Upper lobe of right lung (tissue), 1 donor: ENCODE measurements around the gene PRKN. TPM values are rescaled to one million over a fixed set of nuclear protein-coding genes. Genes with fewer than 3 reads are reported as not detected.

Experiments
- ATAC-seq: fragments of 200-7000 bp; cut with Tn5 transposase; one replicate; pipeline ENCODE4 v1.9.1; 2020; ENCODE audit warnings: mild to moderate bottlenecking, moderate library complexity
- DNase-seq: peaks from one replicate; pipeline ENCODE4 v3.0.0-alpha.2; 2020
- H3K27ac ChIP-seq: fragments of 200-600 bp; one replicate; pipeline ENCODE4 v1.8.0; 2022
- H3K27me3 ChIP-seq: fragments of 200-600 bp; one replicate; pipeline ENCODE4 v1.8.0; 2022; ENCODE audit warnings: mild to moderate bottlenecking
- H3K36me3 ChIP-seq: fragments of 200-600 bp; one replicate; pipeline ENCODE4 v1.8.0; 2022
- H3K4me1 ChIP-seq: fragments of 200-600 bp; one replicate; pipeline ENCODE4 v1.8.0; 2022
- H3K4me3 ChIP-seq: fragments of 200-600 bp; one replicate; pipeline ENCODE4 v1.8.0; 2022; ENCODE audit warnings: mild to moderate bottlenecking
- H3K9me3 ChIP-seq: fragments of 200-600 bp; one replicate; pipeline ENCODE4 v1.8.0; 2022
- intact Hi-C: fragments of 100-400 bp; cut with DNase I; formaldehyde crosslinking; loops from one replicate; pipeline ENCODE4 v1.11.0; 2022
- total RNA-seq: library from RNA; stranded (reverse); fragmentation: NEBNext Ultra II Directional; extraction: Animal tissue kit (Norgen Biotek cat#: 25700); gene quantifications from one replicate; pipeline ENCODE4 v1.2.1, GENCODE V29; 2021
- TF ChIP-seq, protein P1 (sequence below): fragments of 200-600 bp; IDR thresholded peaks from one replicate; pipeline ENCODE4 v1.8.0; 2022; ENCODE audit warnings: antibody characterized with exemption
- donor health status: DM: no; HTN: yes; CAD: no; lungs with severe emphysema.

The PRKN gene
- total RNA-seq, 1 donor from 2014 or later = 2.7 TPM

DNA sequence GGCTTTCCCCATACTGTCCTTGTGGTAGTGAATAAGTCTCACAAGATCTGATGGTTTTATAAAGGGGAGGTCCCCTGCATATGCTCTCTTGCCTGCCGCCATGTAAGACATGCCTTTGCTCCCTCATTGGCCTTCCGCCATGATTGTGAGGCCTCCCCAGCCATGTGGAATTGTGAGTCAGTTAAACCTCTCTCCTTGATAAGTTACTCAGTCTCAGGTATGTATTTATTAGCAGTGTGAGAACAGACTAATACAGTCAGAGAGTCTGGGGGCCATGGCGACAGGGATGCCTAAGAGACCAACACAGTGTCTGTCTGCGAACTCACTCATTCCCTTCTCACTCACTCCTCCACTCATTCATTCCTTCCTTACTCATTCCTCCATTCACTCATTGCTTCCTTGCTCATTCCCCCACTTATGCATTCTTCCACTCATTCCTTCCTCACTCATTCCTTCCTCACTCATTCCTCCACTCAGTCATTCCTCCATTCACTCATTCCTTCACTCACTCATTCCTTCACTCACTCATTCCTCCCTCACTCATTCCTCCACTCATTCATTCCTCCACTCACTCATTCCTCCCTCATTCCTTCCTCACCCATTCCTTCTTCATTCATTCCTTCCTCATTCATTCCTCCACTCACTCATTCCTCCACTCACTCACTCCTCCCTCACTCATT is 1316.2 kb downstream of the PRKN start:
- no peak for ATAC-seq
- Histone ChIP-seq H3K9me3 (no peaks in the 10 kb centered on the region), H3K27ac (no peak overlapping the region), H3K4me1 (no peaks in the 10 kb centered on the region), H3K4me3 (no peak overlapping the region), H3K36me3 (no peaks in the 10 kb centered on the region), H3K27me3 (no peaks in the 10 kb centered on the region)
- intact Hi-C loops = no loop called here
- TF ChIP-seq, protein P1, sequence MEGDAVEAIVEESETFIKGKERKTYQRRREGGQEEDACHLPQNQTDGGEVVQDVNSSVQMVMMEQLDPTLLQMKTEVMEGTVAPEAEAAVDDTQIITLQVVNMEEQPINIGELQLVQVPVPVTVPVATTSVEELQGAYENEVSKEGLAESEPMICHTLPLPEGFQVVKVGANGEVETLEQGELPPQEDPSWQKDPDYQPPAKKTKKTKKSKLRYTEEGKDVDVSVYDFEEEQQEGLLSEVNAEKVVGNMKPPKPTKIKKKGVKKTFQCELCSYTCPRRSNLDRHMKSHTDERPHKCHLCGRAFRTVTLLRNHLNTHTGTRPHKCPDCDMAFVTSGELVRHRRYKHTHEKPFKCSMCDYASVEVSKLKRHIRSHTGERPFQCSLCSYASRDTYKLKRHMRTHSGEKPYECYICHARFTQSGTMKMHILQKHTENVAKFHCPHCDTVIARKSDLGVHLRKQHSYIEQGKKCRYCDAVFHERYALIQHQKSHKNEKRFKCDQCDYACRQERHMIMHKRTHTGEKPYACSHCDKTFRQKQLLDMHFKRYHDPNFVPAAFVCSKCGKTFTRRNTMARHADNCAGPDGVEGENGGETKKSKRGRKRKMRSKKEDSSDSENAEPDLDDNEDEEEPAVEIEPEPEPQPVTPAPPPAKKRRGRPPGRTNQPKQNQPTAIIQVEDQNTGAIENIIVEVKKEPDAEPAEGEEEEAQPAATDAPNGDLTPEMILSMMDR = no peak
- DNase-seq = no peak

DNA sequence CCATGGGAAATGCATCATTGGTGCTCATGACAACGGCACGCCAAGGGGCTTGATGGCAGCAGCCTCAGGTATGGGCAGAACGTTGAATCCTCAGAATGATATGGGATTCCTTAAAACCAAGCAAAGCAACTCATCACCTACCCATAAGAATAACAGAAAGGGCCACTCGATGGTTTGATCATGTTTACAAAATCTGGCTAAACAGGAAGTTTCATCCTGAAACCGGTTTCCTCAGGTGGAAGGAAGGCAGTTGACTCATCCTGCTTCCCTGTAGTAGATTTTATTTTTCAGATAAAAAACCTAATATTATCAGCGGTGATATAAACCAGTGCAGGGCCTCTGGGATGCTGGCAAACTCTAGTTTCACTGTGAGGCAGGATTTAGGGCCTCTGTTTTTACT is 1316.8 kb downstream of the PRKN start:
- DNase-seq (no peak), ATAC-seq (no peak)
- H3K27ac ChIP-seq = no peak overlapping the region
- H3K27me3 ChIP-seq = no peaks in the 10 kb centered on the region
- no peaks in the 10 kb centered on the region for H3K4me1 ChIP-seq
- TF ChIP-seq, protein P1 = no peak
- H3K4me3 ChIP-seq = no peak overlapping the region
- no peaks in the 10 kb centered on the region for H3K36me3 ChIP-seq
- no peaks in the 10 kb centered on the region for H3K9me3 ChIP-seq
- intact Hi-C loops = no loop called here

DNA sequence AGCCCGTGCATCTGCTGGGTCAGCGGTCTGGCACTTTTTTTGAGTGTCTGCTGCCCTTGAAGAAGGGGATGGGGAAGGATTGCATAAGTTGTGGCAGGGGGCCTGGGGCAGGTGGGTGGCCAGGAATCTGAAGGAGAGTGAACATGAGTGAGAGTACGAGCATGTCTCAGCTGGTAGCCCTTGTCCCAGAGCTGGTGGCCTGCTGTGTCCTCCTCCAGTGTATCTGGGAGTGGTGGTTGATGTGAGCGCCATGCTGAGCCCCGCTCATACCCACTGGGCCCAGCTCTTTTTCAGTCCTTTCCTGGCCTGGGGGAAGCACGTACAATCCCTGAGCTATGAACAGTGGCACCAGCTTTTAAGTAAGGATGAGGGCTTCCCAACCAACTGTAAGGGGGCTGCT is 1317.5 kb downstream of the PRKN start:
- H3K36me3 ChIP-seq = no peaks in the 10 kb centered on the region
- no peaks in the 10 kb centered on the region for H3K4me1 ChIP-seq
- intact Hi-C loops = no loop called here
- TF ChIP-seq, protein P1 = no peak
- DNase-seq = no peak
- no peaks in the 10 kb centered on the region for H3K27me3 ChIP-seq
- no peaks in the 10 kb centered on the region for H3K9me3 ChIP-seq
- no peak overlapping the region for H3K4me3 ChIP-seq
- no peak overlapping the region for H3K27ac ChIP-seq
- ATAC-seq = peak; percentile 17

DNA sequence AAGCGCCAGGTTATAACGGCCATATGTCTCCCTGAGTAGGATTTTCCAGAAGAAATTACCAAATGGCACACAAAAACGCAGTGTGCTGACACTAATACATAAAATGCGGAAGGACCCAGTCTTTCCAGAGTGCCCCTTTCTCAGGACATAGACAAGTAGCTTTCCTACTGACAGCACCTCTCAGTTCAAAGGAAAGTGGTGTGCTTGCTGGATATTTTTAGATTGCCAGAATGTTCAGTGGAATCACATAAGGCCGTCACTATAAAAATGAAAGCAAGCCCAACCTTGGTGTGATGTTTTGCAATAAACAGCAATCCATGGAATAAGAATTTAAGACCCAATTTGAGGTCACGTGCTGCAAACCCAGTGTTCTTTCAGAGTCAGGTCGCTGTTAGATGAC is 1318.2 kb downstream of the PRKN start:
- intact Hi-C loops = no loop called here
- H3K4me3 ChIP-seq = no peak overlapping the region
- no peaks in the 10 kb centered on the region for H3K4me1 ChIP-seq
- H3K27me3 ChIP-seq = no peaks in the 10 kb centered on the region
- H3K9me3 ChIP-seq = no peaks in the 10 kb centered on the region
- no peaks in the 10 kb centered on the region for H3K36me3 ChIP-seq
- ATAC-seq (no peak), DNase-seq (no peak)
- TF ChIP-seq, protein P1 = no peak
- no peak overlapping the region for H3K27ac ChIP-seq

DNA sequence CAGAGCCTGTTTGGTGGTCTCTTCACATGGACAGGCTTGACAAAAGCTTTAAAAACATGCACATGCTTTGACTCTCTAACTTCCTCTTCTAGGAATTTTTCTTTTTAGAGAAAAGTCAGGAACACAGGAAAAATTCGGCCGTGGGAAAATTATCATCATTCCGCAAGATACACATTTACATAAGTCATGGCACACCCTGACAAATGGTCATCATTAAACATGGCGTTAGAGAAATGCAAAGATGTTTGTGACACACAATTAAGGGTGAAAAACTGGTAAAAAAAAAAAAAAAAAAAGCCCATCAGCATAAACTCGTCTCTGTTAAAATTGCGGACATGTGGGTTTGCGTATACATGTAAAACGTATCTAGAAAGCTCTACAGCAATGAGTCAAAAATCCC is 1319.5 kb downstream of the PRKN start:
- Histone ChIP-seq H3K36me3 (no peaks in the 10 kb centered on the region), H3K27ac (no peak overlapping the region), H3K4me3 (no peak overlapping the region), H3K9me3 (no peaks in the 10 kb centered on the region), H3K4me1 (no peaks in the 10 kb centered on the region), H3K27me3 (no peaks in the 10 kb centered on the region)
- DNase-seq (no peak), ATAC-seq (no peak)
- intact Hi-C loops = no loop called here
- TF ChIP-seq, protein P1 = no peak

DNA sequence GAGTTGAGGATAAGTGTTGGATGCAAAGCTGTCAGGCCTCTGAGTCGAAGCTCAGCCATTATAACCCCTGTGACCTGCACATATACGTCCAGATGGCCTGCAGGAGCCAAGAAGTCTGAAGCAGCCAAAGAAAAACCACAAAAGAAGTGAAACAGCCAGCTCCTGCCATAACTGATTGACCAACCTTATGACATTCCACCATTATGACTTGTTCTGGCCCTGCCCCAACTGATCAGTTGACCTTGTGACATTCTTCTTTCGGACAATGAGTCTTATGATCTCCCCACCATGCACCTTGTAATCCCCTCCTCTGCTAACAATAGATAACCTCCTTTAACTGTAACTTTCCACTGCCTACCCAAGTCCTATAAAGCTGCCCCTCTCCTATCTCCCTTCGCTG is 1320.0 kb downstream of the PRKN start:
- intact Hi-C loops = no loop called here

More for the DNA sequence above, 1320.0 kb downstream of the PRKN start:
- Histone ChIP-seq H3K36me3 (no peaks in the 10 kb centered on the region), H3K4me3 (no peak overlapping the region), H3K4me1 (no peaks in the 10 kb centered on the region), H3K27me3 (no peaks in the 10 kb centered on the region), H3K27ac (no peak overlapping the region), H3K9me3 (no peaks in the 10 kb centered on the region)
- TF ChIP-seq, protein P1 = no peak
- ATAC-seq (no peak), DNase-seq (no peak)
